GM23338 (cell line): ENCODE data around the gene STK38. TPM values are rescaled to one million over a fixed set of nuclear protein-coding genes. Genes with fewer than 3 reads are reported as not detected.
"Not testable (repeated sequence)": the region's sequence is repeated elsewhere in the genome, so short reads cannot be mapped to it uniquely, and the experiment has no call there.

Source experiments
- ATAC-seq: fragments of 200-7000 bp; cut with Tn5 transposase; 3 replicates; pipeline ENCODE4 v1.9.1; 2020
- DNase-seq: peaks from one replicate; pipeline ENCODE4 v3.0.0-alpha.2; 2015; ENCODE audit warnings: low spot score
- H2AFZ ChIP-seq: fragments of 200-600 bp; sonication (generic); 2 replicates; pipeline ENCODE4 v1.8.0; 2016; ENCODE audit warnings: antibody characterized with exemption, mild to moderate bottlenecking, moderate library complexity
- H3F3A ChIP-seq: fragments of 200-600 bp; sonication (generic); replicated peaks from 2 replicates; pipeline ENCODE4 v1.8.0; 2017; ENCODE audit warnings: antibody characterized with exemption, mixed run types, low read depth
- H3K27ac ChIP-seq: fragments of 200-600 bp; sonication (generic); 2 replicates; pipeline ENCODE4 v1.6.1; 2016; ENCODE audit warnings: low read depth
- H3K27me3 ChIP-seq: fragments of 200-600 bp; sonication (generic); 2 replicates; pipeline ENCODE4 v1.8.0; 2016; ENCODE audit warnings: mild to moderate bottlenecking, mixed run types, moderate library complexity; ENCODE audit not compliant: insufficient read depth
- H3K36me3 ChIP-seq: fragments of 200-600 bp; sonication (generic); 2 replicates; pipeline ENCODE4 v1.8.0; 2016; ENCODE audit warnings: mild to moderate bottlenecking; ENCODE audit not compliant: insufficient read depth
- H3K4me1 ChIP-seq: fragments of 200-600 bp; sonication (generic); 2 replicates; pipeline ENCODE4 v1.8.0; 2016; ENCODE audit warnings: mild to moderate bottlenecking, moderate library complexity; ENCODE audit not compliant: insufficient read depth
- H3K4me2 ChIP-seq: fragments of 200-600 bp; sonication (generic); 2 replicates; pipeline ENCODE4 v1.7.1; 2017; ENCODE audit warnings: mixed run types
- H3K4me3 ChIP-seq: fragments of 200-600 bp; sonication (generic); 2 replicates; pipeline ENCODE4 v1.6.1; 2016; ENCODE audit warnings: mixed run types
- H3K79me2 ChIP-seq: fragments of 200-600 bp; sonication (generic); replicated peaks from 2 replicates; pipeline ENCODE4 v1.8.0; 2017; ENCODE audit warnings: mild to moderate bottlenecking; ENCODE audit not compliant: insufficient read depth
- H3K9me2 ChIP-seq: fragments of 200-600 bp; sonication (generic); 2 replicates; pipeline ENCODE4 v1.8.0; 2017; ENCODE audit not compliant: insufficient read depth
- H4K20me1 ChIP-seq: fragments of 200-600 bp; sonication (generic); replicated peaks from 2 replicates; pipeline ENCODE4 v1.8.0; 2017; ENCODE audit warnings: mild to moderate bottlenecking; ENCODE audit not compliant: insufficient read depth
- H3K27ac Mint-ChIP-seq: 2 replicates; pipeline ENCODE4 v1.8.0; 2020; ENCODE audit warnings: inconsistent platforms, mild to moderate bottlenecking, moderate library complexity, mixed read lengths
- H3K27me3 Mint-ChIP-seq: 3 replicates; pipeline ENCODE4 v1.8.0; 2022; ENCODE audit warnings: low read depth, mild to moderate bottlenecking, moderate library complexity, mixed read lengths, inconsistent platforms; ENCODE audit not compliant: insufficient read depth, poor library complexity
- H3K36me3 Mint-ChIP-seq: 3 replicates; pipeline ENCODE4 v1.8.0; 2021; ENCODE audit warnings: low read depth, mild to moderate bottlenecking, inconsistent platforms, moderate library complexity, mixed read lengths
- H3K4me1 Mint-ChIP-seq: 3 replicates; pipeline ENCODE4 v1.8.0; 2020; ENCODE audit warnings: mild to moderate bottlenecking, inconsistent platforms, mixed read lengths
- H3K4me3 Mint-ChIP-seq: 3 replicates; pipeline ENCODE4 v1.8.0; 2021; ENCODE audit warnings: moderate library complexity, mild to moderate bottlenecking, inconsistent platforms, mixed read lengths
- H3K9me3 Mint-ChIP-seq: 3 replicates; pipeline ENCODE4 v1.8.0; 2020; ENCODE audit warnings: moderate library complexity, mild to moderate bottlenecking, inconsistent platforms, mixed read lengths
- CREB1 ChIP-seq: fragments of 250-450 bp; sonication (Bioruptor Pico); IDR thresholded peaks from 2 replicates; pipeline ENCODE4 v1.5.0; 2020; ENCODE audit warnings: low read depth, mild to moderate bottlenecking, moderate library complexity
- JUNB ChIP-seq: IDR thresholded peaks from one replicate; pipeline ENCODE4 v1.6.1; 2016; ENCODE audit warnings: antibody characterized with exemption; ENCODE audit not compliant: unreplicated experiment
- polyA plus RNA-seq: library from polyadenylated mRNA; unstranded; fragments of >200 nt; fragmentation: Nextera tagmentation; extraction: Ambion mirVana; gene quantifications from 2 replicates; pipeline ENCODE4 v1.2.1, GENCODE V29; 2016
- total RNA-seq: library from RNA; depleted of rRNA; stranded (reverse); fragments of >200 nt; shearing (Covaris generic); gene quantifications from 2 replicates; pipeline ENCODE4 v1.2.3, GENCODE V29; 2014
- TF ChIP-seq, protein P1 (sequence below): fragments of 250-450 bp; sonication (Bioruptor Pico); IDR thresholded peaks from 2 replicates; pipeline ENCODE4 v1.5.0; 2020; ENCODE audit warnings: mild to moderate bottlenecking, moderate library complexity

STK38 gene
- total and polyA plus RNA-seq, 2 experiments from 2014 or later = 10.8 to 17.4 TPM

DNA sequence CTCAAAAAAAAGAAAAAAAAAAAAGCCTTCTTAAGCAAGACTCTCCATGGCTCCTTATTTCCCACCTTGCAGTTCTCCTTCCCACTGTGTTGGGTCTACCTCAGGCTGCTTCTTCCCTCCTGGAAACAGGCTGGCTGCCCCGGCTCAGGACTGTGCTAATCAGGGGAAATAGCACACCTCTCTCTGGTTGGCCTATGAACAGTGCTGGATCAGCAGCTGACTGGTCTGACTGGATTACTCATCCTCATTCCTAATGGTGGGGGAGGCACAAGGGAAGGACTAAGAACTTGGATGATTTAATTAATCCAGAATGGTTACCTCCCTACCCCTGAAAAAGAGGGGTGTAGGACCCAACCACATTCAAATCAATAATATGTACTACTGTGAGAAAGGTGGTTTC is 43.0 kb upstream of the STK38 start:
- no peak overlapping the region for H2AFZ ChIP-seq
- no peaks in the 10 kb centered on the region for H3K36me3 ChIP-seq
- H3K4me1 Mint-ChIP-seq = peaks cover 6% of the 10 kb centered on the region
- H3K9me2 ChIP-seq = no peaks in the 10 kb centered on the region
- ATAC-seq (0 out of 3 replicates have a peak, but pooled peaks have one; percentile 3), DNase-seq (no peak)
- no peak overlapping the region for H3K27ac Mint-ChIP-seq
- no peaks in the 10 kb centered on the region; the same call in 1 of the 2 replicates for H3K4me1 ChIP-seq
- peaks cover 7% of the 10 kb centered on the region for H4K20me1 ChIP-seq
- no peak overlapping the region for H3K4me3 Mint-ChIP-seq
- no peak overlapping the region for H3K4me2 ChIP-seq
- H3K27me3 Mint-ChIP-seq = peaks cover 16% of the 10 kb centered on the region
- H3K36me3 Mint-ChIP-seq = peaks cover 12% of the 10 kb centered on the region
- no peak overlapping the region for H3K4me3 ChIP-seq
- TF ChIP-seq JUNB (no peak), CREB1 (CRISPR knock-in tag) (no peak)
- TF ChIP-seq, protein P1, sequence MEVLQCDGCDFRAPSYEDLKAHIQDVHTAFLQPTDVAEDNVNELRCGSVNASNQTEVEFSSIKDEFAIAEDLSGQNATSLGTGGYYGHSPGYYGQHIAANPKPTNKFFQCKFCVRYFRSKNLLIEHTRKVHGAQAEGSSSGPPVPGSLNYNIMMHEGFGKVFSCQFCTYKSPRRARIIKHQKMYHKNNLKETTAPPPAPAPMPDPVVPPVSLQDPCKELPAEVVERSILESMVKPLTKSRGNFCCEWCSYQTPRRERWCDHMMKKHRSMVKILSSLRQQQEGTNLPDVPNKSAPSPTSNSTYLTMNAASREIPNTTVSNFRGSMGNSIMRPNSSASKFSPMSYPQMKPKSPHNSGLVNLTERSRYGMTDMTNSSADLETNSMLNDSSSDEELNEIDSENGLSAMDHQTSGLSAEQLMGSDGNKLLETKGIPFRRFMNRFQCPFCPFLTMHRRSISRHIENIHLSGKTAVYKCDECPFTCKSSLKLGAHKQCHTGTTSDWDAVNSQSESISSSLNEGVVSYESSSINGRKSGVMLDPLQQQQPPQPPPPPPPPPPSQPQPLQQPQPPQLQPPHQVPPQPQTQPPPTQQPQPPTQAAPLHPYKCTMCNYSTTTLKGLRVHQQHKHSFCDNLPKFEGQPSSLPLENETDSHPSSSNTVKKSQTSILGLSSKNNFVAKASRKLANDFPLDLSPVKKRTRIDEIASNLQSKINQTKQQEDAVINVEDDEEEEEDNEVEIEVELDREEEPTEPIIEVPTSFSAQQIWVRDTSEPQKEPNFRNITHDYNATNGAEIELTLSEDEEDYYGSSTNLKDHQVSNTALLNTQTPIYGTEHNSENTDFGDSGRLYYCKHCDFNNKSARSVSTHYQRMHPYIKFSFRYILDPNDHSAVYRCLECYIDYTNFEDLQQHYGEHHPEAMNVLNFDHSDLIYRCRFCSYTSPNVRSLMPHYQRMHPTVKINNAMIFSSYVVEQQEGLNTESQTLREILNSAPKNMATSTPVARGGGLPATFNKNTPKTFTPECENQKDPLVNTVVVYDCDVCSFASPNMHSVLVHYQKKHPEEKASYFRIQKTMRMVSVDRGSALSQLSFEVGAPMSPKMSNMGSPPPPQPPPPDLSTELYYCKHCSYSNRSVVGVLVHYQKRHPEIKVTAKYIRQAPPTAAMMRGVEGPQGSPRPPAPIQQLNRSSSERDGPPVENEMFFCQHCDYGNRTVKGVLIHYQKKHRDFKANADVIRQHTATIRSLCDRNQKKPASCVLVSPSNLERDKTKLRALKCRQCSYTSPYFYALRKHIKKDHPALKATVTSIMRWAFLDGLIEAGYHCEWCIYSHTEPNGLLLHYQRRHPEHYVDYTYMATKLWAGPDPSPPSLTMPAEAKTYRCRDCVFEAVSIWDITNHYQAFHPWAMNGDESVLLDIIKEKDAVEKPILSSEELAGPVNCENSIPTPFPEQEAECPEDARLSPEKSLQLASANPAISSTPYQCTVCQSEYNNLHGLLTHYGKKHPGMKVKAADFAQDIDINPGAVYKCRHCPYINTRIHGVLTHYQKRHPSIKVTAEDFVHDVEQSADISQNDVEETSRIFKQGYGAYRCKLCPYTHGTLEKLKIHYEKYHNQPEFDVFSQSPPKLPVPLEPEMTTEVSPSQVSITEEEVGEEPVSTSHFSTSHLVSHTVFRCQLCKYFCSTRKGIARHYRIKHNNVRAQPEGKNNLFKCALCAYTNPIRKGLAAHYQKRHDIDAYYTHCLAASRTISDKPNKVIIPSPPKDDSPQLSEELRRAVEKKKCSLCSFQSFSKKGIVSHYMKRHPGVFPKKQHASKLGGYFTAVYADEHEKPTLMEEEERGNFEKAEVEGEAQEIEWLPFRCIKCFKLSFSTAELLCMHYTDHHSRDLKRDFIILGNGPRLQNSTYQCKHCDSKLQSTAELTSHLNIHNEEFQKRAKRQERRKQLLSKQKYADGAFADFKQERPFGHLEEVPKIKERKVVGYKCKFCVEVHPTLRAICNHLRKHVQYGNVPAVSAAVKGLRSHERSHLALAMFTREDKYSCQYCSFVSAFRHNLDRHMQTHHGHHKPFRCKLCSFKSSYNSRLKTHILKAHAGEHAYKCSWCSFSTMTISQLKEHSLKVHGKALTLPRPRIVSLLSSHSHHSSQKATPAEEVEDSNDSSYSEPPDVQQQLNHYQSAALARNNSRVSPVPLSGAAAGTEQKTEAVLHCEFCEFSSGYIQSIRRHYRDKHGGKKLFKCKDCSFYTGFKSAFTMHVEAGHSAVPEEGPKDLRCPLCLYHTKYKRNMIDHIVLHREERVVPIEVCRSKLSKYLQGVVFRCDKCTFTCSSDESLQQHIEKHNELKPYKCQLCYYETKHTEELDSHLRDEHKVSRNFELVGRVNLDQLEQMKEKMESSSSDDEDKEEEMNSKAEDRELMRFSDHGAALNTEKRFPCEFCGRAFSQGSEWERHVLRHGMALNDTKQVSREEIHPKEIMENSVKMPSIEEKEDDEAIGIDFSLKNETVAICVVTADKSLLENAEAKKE = no peak
- H3K27me3 ChIP-seq = no peaks in the 10 kb centered on the region
- H3K9me3 Mint-ChIP-seq = peaks cover 8% of the 10 kb centered on the region; the same call in 2 of the 3 replicates
- H3K27ac ChIP-seq = no peak overlapping the region
- peaks cover 18% of the 10 kb centered on the region for H3K79me2 ChIP-seq
- peaks cover 8% of the 10 kb centered on the region for H3F3A ChIP-seq

DNA sequence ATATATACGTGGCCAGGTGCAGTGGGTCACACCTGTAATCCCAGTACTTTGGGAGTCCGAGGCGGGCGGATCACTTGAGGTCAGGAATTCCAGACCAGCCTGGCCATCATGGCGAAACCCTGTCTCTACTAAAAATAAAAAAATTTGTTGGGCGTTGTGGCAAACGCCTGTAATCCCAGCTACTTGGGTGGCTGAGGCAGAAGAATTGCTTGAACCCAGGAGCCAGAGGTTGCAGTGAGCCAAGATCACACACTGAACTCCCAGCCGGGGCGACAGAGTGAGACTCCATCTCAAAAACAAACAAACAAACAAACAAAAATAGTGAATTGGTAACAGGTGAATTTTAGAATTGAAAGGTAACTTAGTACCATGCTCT is 41.7 kb upstream of the STK38 start:
- H3K4me3 Mint-ChIP-seq, H3K27ac Mint-ChIP-seq: not testable (repeated sequence)

More for the DNA sequence above, 41.7 kb upstream of the STK38 start:
- H3K36me3 ChIP-seq, H4K20me1 ChIP-seq, DNase-seq, H3K36me3 Mint-ChIP-seq, H3K4me2 ChIP-seq, H3K4me1 ChIP-seq, H3F3A ChIP-seq, H3K4me3 ChIP-seq, H3K79me2 ChIP-seq, H3K9me3 Mint-ChIP-seq, H3K9me2 ChIP-seq, H3K27me3 ChIP-seq, H2AFZ ChIP-seq, H3K27ac ChIP-seq, H3K4me1 Mint-ChIP-seq, H3K27me3 Mint-ChIP-seq, ATAC-seq: not testable (repeated sequence)
